NCI-H2107 treated with DMSO at 0.1 percent for 48 hours (cell line): Measurements from ENCODE around the gene KLF13.
A peak's percentile ranks its signal among the peaks of the same experiment; 100 is the strongest.

Experiments used
- DNase-seq: peaks from one replicate; lab custom pipeline; 2025; ENCODE audit not compliant: unreplicated experiment; lab: John Stamatoyannopoulos, UW

KLF13 gene

DNA sequence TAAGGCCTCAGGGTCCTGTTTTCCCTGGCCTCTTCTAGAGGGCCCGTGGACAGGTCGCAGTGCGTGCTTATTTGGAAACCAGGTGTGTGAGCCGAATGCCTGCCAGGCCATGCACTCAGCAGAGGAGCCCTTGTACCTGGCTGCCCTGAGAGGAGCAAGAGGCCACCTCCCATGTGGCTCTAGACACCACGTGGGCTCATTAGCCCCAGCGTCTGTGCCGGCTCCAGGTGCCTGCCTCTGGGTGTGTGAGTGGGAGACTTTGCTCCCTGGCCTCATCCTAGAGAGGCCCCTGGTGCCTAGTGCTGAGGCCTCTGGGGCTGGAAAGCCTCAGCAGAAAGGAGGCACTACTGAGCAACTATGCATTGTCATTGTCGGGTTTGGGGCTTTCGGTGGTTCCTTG, 50.4 kb downstream of the KLF13 start:
- no peak for DNase-seq

DNA sequence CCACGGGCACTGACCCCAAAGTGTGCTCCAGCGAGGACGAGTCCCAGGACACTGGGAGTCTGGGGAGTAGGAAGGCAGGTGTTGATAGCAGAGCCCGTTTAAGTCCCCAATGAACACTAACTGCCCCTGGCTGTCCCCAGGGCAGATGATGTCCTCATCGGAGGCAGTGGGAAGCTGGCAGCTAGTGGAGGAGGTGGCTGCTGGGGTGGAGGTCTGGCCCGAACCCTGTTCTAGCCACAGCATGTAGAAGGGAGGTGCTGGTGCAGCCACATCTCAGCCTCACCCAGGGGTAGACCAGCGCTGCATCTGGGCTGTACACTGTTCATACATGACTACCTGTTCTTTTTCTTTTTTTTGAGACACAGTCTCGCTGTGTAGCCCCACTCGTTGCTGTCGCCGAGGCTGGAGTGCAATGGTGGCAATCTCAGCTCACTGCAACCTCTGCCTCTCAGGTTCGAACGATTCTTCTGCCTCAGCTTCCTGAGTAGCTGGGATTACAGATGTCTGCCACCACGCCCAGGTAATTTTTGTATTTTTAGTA, 51.8 kb downstream of the KLF13 start:
- no peak for DNase-seq

DNA sequence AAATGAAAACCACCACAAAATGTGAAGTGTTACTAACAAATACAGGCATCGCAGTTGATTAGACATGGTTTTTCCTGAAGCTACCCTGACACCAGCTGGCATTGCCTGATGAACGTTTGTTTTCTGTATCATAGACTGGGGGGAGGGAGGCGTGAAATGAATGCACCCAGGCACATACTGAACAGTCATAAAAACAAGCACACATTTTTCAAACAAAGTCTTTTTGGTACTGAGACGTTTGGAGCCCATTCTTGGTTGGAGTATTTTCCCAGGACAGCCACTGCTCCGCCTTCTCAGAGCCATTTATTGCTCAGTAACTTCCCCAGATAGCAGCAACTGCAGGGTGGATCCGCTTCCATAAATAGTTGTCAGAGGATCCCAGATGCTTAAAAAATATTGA, 52.4 kb downstream of the KLF13 start:
- DNase-seq: no peak

DNA sequence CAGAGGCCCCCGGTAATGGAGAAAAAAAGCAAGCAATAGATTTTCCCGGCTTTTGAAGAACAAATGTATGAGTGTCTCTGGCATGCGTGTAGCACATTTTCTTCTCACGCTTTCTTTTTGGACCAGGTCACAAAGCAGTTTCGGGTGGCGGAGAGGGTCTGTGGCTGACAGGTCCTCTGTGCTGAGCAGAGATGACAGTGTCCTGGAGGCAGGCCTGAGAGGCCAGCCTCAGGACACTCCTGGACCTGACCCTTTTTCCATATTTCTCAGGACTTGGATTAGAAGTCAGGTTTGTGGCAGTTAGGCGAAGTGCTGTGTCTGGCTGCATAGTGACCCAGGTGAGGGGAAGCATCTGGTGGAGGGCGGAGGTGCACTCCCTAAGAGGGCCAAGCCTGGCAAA, 52.9 kb downstream of the KLF13 start:
- DNase-seq: no peak

DNA sequence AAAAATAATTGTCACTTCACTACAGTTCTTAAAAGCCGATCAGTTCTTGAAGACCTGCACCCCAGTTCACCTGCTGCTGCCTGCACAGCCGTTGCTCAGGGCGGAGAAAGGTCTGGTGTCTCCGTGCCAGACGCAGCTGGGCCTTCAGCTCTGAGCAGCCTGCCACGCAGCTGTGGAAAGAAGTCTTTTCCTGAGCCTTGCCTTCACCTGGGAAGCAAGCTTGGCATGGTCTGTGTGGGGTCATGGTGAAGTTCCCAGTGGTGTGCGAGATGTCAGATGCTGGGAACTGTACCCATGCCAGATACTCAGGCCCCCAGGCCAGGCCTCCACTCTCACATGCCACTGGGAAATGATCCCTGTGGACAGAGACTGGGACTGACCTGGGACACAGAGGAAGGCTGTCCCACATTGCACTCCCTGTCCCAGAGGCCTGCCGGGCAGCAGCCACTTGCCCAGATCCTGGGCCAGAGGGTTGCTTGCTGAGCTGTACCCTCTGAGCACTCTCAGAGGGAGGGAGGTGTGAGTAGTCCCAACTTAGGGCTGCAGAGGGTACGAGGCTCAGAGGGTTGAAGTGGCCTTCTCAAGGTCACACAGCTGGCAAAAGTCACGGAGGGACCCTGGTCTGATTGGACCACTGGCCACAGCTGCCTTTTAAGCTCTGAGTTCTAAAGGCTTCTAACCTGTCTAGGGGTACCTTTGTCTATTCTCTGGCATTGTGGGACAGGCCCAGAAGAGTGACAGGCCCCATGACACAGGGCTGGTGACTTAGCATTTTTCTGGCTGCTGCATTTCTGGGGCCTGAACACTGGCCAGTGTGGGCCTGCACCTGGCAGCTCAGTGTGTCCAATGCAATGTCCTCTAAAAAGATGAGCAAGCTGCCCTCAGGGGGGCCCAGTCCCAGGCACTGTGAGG, 55.4 kb downstream of the KLF13 start:
- no peak for DNase-seq

DNA sequence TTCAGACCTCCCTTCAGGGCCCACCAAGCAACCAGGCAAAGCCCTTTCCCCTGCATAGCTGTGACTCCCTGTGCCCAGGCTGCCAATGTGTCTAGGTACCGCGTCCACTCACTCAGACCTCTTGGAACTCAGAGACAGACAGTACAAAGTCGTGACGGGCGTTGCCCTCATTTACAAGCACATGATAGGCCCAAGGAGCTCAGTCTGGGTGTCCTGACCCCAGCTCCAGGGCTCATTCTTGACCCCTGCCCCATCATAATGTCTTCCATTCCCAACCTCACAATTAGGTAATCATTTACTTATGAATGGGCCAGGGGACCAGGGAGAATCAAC, 56.0 kb downstream of the KLF13 start:
- no peak for DNase-seq

DNA sequence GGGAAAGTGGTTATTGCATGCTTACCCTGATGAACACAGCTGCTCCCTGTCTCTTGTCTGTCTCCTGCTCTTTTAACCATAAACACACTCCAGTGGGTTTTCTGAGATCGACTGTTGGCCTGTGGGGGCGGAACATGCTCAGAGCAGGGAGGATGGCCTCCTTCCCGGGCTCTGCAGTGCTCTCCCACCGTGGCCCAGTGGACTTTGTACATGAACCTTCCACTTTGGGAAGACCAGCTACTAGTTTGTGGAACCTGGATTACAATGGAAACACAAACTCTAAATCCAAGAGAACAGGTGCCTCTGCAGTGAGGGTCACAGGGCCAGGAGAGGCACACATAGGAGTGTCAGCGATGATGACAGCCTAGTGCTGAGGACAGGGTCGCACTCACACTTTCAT, 56.5 kb downstream of the KLF13 start:
- no peak for DNase-seq

DNA sequence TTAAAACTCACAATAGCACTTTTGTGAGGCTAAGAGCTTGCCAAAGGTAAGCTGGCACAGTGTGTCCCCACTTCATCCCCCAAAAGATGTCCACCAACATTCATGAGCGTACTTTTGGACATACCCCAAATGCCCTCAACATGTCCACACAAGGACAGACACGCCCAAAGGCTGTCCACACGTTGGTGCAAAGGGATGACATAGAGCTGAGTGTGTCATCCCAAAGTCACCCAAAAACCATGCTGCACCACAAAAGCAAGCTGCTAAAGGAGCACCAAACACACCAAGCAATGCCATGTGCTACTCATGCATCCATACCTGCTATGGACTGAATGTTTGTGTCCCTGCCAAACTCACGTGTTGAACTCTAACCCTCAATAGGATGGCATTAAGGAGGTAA, 57.9 kb downstream of the KLF13 start:
- DNase-seq: no peak

DNA sequence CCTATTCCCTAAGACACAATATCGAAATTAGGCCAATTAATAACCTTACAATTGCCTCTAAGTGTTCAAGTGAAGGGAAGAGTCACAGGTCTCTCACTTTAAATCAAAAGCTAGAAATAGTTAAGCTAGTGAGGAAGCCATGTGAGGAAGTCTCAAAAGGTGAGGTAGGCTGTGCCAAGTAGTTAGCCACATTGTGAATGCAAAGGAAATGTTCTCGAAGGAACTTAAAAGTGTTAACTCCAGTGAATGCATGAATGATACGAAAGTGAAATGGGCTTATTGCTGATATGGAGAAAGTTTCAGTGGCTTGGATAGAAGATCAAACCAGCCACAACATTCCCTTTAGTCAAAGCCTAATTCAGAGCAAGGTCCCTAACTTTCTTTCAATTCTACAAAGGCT, 59.1 kb downstream of the KLF13 start:
- no peak for DNase-seq

DNA sequence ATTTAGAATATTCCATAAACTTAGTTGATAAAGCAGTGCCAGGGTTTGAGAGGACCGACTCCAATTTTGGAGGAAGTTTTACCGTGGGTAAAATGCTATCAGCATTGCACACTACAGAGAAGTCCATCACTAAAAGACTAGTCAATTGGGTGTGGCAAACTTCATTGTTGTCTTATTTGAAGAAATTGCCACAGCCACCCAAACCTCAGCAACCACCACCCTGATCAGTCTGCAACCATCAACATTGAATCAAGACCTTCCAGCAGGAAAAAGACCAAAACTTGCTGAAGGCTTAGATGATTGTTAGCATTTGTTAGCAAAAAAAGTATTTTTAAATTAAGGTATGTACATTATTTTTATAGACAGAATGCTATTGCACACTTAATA, 60.5 kb downstream of the KLF13 start:
- no peak for DNase-seq

DNA sequence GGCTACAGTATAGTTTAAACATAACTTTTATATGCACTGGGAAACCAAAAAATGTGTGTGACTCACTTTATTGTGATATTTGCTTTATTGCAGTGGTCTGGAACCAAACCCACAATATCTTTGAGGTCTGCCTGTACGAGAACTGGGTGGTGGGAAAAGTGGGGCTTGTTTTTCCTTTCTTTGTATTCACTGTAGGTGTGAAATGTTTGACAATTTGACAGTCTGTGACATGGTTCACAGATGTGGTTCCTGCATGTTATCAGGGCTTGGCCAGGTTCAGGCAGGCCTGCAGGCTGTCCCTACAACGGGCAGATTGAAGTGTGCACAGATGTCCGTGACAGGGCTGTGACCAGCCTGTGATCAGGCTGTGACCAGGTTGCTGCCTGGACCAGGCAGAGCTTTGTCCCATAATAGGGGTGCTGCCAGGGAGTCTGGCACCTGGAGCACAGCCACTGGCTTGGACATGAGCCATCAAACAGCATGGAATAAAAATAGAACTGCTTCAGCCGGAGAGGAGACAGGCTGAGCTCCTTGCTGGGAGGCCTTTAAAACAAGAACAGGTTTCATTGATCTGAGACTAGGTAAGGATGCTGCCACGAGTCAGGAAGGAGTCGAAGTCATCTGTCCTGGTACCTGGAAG, 61.0 kb downstream of the KLF13 start:
- peak; percentile 29 for DNase-seq

DNA sequence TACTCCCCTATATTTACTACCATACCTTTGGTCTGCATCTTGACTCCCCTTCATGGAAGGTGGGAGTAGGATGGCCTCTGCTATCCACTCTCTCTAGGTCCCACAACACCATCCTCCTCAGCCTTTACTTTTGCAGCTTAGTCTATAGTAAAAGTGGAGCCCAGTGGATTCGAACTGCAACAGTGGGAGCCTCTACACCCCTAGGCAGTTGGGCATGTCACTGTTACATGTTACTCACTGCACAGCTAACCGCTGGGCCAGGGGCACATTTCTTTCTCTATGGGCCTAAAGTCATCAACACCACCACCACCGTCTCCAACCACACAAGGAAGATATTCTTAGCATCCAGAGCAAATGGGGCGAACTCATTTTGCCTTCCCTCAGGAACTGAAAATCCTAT, 62.9 kb downstream of the KLF13 start:
- no peak for DNase-seq

DNA sequence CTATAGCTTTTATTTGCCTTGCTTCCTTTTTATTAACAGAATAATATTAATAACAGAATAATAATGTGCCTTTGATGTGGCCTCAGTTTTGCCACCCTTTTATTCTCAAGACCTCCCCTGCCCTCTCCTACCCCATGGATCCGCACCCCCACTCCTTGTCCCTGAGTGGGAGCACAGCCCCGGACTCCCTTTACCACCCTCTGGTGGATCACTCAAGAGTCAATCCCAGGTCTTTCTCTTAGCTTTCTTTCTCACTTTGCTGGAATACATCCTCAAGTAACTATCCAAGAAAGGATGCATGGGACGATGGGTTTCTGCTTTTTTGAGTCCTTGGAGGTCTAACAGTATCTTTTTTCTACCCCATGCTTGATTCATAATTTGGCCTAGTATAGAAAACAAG, 63.4 kb downstream of the KLF13 start:
- DNase-seq: no peak

DNA sequence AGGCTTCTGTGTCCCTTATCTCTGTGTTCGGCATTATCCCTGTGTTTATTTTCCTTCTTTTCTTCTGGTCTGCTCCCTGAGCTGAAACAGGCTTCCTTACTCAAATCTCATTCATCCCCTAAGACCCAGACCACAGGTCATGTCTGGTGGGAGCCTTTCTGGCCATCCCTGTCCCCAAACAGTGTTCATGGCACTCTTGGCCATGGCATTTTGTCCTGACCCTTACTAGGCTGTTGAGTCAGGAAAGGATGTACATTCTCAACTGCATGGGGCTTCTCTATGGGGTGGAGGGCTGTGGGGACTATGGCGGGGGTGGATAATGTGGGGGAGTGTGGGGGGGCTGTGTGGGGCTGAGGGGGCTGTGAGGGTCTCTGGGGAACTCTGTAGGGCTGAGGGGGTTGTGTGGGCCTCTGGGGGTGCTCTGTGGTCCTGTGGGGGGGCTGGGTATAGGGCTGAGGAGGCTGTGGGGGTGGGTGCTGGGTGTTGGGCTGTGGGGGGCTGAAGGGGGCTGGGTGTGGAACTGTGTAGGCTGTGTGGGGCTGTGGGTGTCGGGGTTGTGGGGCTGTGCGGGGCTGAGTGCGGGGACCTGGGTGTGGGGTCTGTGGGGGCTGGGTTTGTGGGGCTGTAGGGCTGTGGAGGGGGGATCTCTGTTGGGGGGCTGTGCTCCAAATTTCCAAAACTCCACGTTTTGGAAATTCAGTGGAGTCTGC, 64.3 kb downstream of the KLF13 start:
- no peak for DNase-seq

DNA sequence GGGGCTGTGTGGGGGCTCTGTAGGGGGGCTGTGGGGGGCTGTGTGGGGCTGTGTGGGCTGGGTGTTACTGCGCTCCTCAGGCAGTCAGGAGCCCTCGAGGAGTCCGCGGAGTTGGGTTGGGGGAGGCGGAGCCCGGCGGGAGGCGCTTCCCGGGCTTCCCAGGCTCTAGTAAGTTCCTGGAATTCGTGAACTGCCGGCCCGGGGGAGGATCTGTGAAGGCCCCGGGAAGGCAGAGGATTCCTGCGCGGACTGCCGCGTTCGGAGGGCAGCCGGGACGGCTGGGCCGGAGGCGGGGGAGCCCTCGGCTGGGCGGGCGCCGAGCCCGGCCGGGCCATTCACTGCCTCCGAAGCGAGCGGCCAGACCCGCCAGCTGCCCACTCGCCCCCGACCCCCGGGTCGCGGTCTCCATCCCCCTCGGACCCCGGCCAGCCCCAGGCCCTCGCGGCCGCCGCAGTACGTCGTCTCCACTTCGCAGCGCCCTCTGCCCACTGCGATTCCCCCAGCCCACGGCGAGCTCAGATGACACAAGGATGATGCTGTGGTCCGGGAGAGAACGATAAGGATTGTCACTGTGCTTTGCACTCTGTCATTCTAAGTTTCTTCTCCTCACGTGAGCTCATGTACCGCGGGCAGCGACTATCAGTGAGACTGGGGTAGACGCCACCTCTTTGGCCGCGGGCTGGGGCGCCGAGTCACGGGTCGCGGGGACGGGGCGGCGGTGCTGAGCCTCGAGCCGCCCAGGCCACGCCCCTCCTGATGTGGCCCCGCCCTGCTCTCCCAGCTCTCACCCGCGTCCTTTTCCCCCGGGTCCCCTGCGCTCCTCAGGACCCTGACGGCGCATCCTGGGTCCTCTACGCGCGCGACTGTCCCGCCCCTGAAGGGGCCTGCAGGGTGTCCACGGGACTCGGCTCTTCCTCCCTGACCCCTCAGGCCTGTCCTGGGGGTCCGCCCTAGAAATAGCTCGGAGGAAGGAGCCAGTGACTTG, 65.3 kb downstream of the KLF13 start:
- DNase-seq: no peak

DNA sequence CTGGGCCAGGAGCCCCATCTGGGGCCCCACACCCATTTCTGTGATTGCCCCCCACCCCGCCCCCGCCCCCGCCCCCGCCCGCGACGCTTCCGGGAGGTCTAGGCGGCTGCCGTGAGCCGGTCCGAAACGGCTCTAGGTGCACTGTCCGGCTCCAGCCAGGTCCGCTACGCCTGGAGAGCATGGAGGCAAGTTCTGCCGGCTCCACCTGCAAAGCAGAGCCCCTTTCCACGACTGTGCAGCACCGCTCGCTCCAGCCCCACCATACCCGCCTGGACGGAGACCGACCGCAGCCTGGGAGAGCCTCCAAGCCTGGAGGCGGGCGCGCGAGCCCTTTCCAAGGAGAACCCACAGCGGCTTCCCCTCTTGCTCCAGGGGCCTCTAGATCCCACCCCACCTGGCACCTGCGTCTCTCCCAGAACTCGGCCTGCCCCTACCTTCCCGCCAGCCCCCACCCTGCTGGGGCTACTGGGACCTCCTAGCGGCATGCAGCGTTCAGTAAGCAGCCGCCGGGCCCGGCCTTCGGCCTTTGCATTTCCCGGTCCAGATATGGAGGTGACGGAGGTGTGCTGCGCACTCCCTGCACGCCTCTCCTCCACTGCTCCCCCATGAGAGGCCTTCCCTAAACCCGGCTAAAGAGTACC, 66.2 kb downstream of the KLF13 start:
- DNase-seq: no peak

DNA sequence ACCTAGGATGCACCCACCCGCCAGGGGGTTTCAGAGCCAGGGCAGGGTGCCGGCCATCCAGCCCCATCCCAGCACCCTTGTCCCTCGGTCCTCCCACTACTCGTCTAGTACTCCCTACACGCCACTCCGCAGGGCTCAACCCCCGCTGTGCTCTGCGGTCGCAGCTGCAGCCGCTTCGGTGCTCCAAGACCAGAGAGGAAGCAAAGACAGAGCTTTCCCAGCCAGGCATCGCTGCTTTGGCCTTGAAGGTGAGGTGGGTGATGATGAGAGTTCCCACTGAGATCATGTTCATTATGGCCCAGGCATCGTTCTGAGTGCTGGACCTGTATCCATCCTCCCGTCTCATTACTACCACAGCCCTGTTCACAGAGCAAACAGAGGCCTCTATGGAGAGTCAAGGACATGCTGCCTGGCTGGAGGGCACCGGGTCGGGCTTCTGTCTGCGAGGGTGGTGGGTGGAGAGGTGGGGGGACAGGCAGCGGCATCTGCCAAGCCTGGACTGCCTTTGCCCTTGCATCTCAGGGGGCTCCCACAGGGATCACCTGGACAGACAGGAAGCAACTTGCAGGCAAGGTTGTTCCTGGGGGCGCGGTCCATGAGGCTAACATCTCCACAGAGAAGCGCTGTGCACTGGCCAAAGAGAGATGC, 66.9 kb downstream of the KLF13 start:
- DNase-seq: peak; percentile 24

DNA sequence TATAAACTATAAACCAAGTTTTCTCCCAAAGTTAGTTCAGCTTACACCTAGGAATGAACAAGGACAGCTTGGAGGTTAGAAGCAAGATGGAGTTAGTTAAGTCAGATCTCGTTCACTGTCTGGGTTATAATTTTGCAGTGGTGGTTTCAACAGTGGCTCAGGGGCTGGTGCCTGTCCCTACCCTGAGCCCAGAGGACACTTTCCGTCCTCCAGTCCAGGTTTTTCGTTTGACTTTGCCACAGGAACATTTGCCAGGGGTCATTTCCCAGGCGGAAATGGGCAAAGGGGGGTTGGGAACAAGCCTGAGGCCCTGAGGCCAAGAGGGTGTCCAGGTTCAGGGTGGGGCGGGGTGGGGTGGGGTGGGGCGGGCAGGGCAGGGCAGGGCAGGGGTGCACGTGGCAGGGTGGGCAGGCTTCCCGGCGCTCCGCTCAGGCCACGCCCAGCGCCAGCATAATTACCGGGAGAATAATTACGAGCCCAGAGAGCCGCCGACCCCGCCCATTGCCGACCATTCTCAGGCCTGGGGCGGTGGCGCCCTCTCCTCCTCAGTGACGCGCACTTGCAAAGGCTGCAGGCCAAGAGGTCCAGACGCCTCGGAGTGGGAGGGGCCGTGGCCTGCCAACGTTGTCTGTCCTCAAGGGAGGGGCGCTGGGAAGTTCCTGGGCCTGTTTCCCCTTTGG, 70.4 kb downstream of the KLF13 start:
- no peak for DNase-seq
